Suprapubic skin (tissue), 4 donors: Measurements from ENCODE around the gene PTHLH. TPM values are rescaled to one million over a fixed set of nuclear protein-coding genes. Genes with fewer than 3 reads are reported as not detected.

Experiments used
- DNase-seq, 2 donors: peaks; one replicate each; pipeline ENCODE4 v3.0.0-alpha.2; 2019; ENCODE audit warnings: low spot score in 2 of 2
- H3K27ac ChIP-seq: fragments of 200-600 bp; sonication (generic); one replicate; pipeline ENCODE4 v1.5.1; 2019
- H3K27me3 ChIP-seq: fragments of 200-600 bp; sonication (generic); one replicate; pipeline ENCODE4 v1.5.1; 2019
- H3K36me3 ChIP-seq: fragments of 200-600 bp; sonication (generic); one replicate; pipeline ENCODE4 v1.5.1; 2019
- H3K4me1 ChIP-seq: fragments of 200-600 bp; sonication (generic); one replicate; pipeline ENCODE4 v1.5.1; 2019
- H3K4me3 ChIP-seq: fragments of 200-600 bp; sonication (generic); one replicate; pipeline ENCODE4 v1.5.1; 2019; ENCODE audit warnings: mild to moderate bottlenecking
- H3K9me3 ChIP-seq: fragments of 200-600 bp; sonication (generic); one replicate; pipeline ENCODE4 v1.5.1; 2019
- CTCF ChIP-seq, 2 donors: fragments of 200-600 bp in 1 of 2; fragments of 450-650 bp in 1 of 2; sonication (generic) in 1 of 2; IDR thresholded peaks; one replicate each; pipeline ENCODE4 v1.5.1; 2016 to 2019; ENCODE audit warnings: antibody characterized with exemption in 2 of 2, mild to moderate bottlenecking in 1 of 2, moderate library complexity in 1 of 2
- EP300 ChIP-seq: sonication (generic); formaldehyde crosslinking; IDR thresholded peaks from one replicate; pipeline ENCODE4 v1.6.1; 2017; ENCODE audit warnings: antibody characterized with exemption
- POLR2A ChIP-seq, 2 donors: fragments of 450-650 bp; IDR thresholded peaks; one replicate each; pipeline ENCODE4 v1.6.1; 2017; ENCODE audit warnings: antibody characterized with exemption in 2 of 2, mild to moderate bottlenecking in 2 of 2, moderate library complexity in 2 of 2
- POLR2AphosphoS5 ChIP-seq, 3 donors: sonication (generic); formaldehyde crosslinking; IDR thresholded peaks; one replicate each; pipeline ENCODE4 v1.6.1; 2017; ENCODE audit warnings: antibody characterized with exemption in 3 of 3
- WGBS: methylation state at CpG from one replicate; pipeline ENCODE4 v1.1.5; 2018; 5-methylcytosine and 5-hydroxymethylcytosine counted together
- total RNA-seq, 4 donors: library from RNA; depleted of rRNA; stranded (reverse); fragments of >200 nt; gene quantifications; one replicate each; pipeline ENCODE4 v1.1.0, GENCODE V29; 2016

The PTHLH gene
- total RNA-seq, 4 donors from 2014 or later = 1.1 to 2.0 TPM; not detected in 2

GRCh38 chr12:27957366-27957765 is 15.2 kb downstream of the PTHLH start:
- Histone ChIP-seq H3K4me3 (no peak overlapping the region), H3K9me3 (no peaks in the 10 kb centered on the region), H3K4me1 (no peaks in the 10 kb centered on the region), H3K36me3 (no peaks in the 10 kb centered on the region), H3K27me3 (no peaks in the 10 kb centered on the region), H3K27ac (no peak overlapping the region)
- no peak for DNase-seq
- WGBS = 90% methylated on average over 3 of the region's 3 CpGs
- TF ChIP-seq CTCF (IDR thresholded peaks at IDR 0.05) = no peak

DNA sequence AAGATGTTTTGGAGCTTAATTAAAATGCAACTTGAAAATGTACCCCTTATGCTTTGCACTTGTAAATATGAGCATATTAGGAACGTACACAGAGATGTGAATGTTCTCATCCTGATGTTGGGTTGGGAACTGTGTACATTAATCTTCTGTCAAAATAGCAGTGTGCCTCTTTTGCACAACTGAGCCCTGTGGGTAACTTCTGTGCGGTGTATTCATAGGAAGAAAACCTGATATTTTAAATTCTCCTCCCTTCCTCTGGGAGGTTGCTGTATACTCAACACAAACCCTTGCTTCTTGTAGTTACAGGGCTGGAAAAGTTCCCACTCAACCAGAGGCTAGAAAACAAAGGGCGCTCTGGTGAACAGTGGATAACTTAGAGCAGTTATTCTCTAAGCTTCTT is 18.7 kb downstream of the PTHLH start:
- Histone ChIP-seq H3K27ac (no peak overlapping the region), H3K4me3 (no peak overlapping the region), H3K27me3 (no peaks in the 10 kb centered on the region), H3K9me3 (no peaks in the 10 kb centered on the region), H3K4me1 (no peaks in the 10 kb centered on the region), H3K36me3 (no peaks in the 10 kb centered on the region)
- no peak for DNase-seq
- WGBS = 76% methylated on average over 3 of the region's 3 CpGs
- TF ChIP-seq POLR2A (IDR thresholded peaks at IDR 0.05) (no peak), CTCF (IDR thresholded peaks at IDR 0.05) (no peak), POLR2AphosphoS5 (IDR thresholded peaks at IDR 0.05) (no peak), EP300 (no peak)

DNA sequence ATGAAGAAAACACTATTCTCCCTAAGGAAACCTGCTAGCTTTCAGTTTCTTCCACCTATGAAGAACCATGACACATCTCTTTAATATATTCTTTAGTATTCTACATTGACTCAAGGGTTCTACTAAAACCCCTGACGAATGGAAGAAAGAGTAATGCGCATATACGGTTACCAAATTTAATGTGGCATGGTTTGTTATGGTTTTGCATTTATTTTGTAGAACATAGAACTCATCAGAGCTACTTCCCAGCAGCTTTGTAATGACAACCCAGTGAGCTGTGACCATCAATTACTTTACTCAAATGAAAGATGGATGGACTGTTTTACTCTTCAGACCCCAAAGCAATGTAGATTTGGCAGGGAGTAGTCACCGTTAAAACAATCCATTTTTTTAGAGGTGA is 19.2 kb downstream of the PTHLH start:
- no peak for DNase-seq
- H3K4me3 ChIP-seq = no peak overlapping the region
- H3K4me1 ChIP-seq = no peaks in the 10 kb centered on the region
- WGBS = 82% methylated on average over 4 of the region's 4 CpGs
- H3K9me3 ChIP-seq = no peaks in the 10 kb centered on the region
- H3K27me3 ChIP-seq = no peaks in the 10 kb centered on the region
- H3K36me3 ChIP-seq = no peaks in the 10 kb centered on the region
- TF ChIP-seq CTCF (IDR thresholded peaks at IDR 0.05) = no peak
- no peak for TF ChIP-seq EP300
- no peak for TF ChIP-seq POLR2A (IDR thresholded peaks at IDR 0.05)
- TF ChIP-seq POLR2AphosphoS5 (IDR thresholded peaks at IDR 0.05) = no peak
- no peak overlapping the region for H3K27ac ChIP-seq

GRCh38 chr12:27952510-27952909 is 20.0 kb downstream of the PTHLH start:
- no peaks in the 10 kb centered on the region for H3K4me1 ChIP-seq
- DNase-seq = no peak
- no peak overlapping the region for H3K4me3 ChIP-seq
- no peak overlapping the region for H3K27ac ChIP-seq
- TF ChIP-seq POLR2AphosphoS5 (IDR thresholded peaks at IDR 0.05) (no peak), CTCF (IDR thresholded peaks at IDR 0.05) (no peak), EP300 (no peak), POLR2A (IDR thresholded peaks at IDR 0.05) (no peak)
- WGBS = 82% methylated on average over 5 of the region's 5 CpGs
- H3K27me3 ChIP-seq = no peaks in the 10 kb centered on the region
- no peaks in the 10 kb centered on the region for H3K36me3 ChIP-seq
- no peaks in the 10 kb centered on the region for H3K9me3 ChIP-seq

DNA sequence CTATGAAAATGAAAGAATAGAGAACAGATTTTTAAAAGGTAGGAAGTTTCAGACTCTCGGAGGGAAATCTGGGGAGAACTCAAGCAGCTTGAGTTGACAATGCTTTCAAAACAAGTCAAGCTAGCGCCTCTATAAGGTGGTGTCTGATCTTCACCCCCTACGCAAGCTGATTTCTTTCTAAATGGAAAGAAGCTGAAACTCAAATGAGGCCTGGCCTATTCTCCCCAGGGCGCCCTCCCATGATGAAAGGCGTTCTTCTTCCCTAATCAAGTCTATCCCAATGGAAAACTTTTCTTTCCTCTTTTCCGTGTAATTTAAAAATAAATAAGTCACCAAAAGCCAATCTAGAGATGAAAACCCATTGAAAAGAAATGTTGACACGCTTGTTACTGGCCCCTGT is 20.6 kb downstream of the PTHLH start:
- no peaks in the 10 kb centered on the region for H3K36me3 ChIP-seq
- H3K4me3 ChIP-seq = no peak overlapping the region
- DNase-seq = no peak
- H3K27ac ChIP-seq = no peak overlapping the region
- no peaks in the 10 kb centered on the region for H3K27me3 ChIP-seq
- no peaks in the 10 kb centered on the region for H3K9me3 ChIP-seq
- TF ChIP-seq EP300 (no peak), CTCF (IDR thresholded peaks at IDR 0.05) (no peak), POLR2AphosphoS5 (IDR thresholded peaks at IDR 0.05) (no peak), POLR2A (IDR thresholded peaks at IDR 0.05) (no peak)
- WGBS = 84% methylated on average over 7 of the region's 7 CpGs
- H3K4me1 ChIP-seq = no peaks in the 10 kb centered on the region
